Stimulated activated naive CD4-positive, alpha-beta T cell treated with Interleukin-2 at 50 U/mL for 16 hours (primary cell): Measurements from ENCODE around the gene PLEKHA5.
"Not testable (repeated sequence)": the region's sequence is repeated elsewhere in the genome, so short reads cannot be mapped to it uniquely, and the experiment has no call there.

Source experiments
- DNase-seq: peaks from one replicate; lab custom pipeline; 2025; lab: John Stamatoyannopoulos, UW

The PLEKHA5 gene

GRCh38 chr12:19203539-19204506 is 74.3 kb downstream of the PLEKHA5 start:
- no peak for DNase-seq

- no peak for DNase-seq
Measured at GRCh38 chr12:19205120-19205519, 75.6 kb downstream of the PLEKHA5 start.

DNA sequence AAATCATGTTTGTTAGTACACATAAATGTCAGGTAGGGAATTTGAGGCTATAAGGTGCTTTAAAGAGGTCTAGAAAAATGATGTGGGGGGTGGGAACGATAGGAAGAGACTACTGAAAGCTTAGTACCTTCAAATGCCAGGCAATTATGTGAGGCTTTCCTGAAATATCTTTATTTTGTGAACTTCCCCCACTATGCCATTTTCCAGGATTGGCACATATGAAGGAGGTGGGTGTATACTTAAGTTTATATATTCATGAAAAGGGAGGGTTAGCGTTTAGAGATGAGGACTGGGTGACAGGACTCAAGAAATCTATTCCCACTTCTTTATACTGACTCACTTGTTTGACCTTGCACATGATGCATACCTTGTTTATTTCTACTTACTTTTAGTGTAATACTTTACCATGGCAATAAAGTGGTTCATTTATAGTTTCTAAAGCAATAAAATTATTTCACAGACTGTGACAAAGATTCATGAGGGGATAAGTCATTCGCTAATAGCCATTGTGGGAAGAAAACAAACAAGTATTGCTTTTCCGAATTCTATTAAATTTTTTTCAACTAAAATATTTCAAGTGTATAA is 77.1 kb downstream of the PLEKHA5 start:
- no peak for DNase-seq

- no peak for DNase-seq
Measured at GRCh38 chr12:19208456-19208855, 78.9 kb downstream of the PLEKHA5 start.

DNA sequence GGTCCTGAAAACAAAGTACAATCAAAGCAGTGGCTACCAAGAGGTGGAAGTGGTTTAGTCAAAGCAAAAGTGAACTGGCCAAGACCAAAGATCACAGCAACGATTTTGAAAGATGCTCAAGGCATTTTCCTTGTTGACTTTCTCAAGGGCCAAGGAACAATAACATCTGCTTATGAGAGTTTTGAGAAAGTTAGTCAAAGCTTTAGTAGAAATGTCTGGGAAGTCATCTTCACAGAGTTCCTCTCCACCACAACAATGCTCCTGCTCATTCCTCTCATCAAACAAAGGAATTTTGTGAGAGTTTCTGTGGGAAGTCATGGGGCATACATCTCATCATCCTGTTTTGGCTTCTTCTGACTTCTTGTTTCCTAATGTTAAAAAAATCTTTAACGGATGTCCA is 80.1 kb downstream of the PLEKHA5 start:
- no peak for DNase-seq

- DNase-seq = no peak
Measured at GRCh38 chr12:19211802-19212201, 82.3 kb downstream of the PLEKHA5 start.

- DNase-seq = no peak
Measured at GRCh38 chr12:19212245-19212644, 82.7 kb downstream of the PLEKHA5 start.

DNA sequence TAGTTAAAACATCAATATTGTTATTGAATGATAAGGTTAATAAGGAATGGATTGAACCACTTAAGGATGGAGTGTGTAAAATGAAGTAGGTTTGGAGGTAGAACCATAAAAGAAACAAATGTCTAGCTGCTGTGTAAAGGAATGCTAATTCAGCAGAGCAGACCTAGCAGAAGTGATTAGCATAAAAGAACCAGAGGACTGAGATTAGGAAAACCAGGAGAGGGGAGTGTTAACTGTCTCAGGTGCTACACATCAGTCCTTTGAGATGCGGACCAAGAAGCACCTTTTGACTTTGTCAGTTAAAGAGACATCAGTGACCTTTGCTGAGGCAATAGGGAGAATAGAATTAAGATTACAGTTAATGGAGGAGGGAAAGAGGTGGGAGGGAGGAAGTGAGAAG is 84.5 kb downstream of the PLEKHA5 start:
- DNase-seq = no peak

DNA sequence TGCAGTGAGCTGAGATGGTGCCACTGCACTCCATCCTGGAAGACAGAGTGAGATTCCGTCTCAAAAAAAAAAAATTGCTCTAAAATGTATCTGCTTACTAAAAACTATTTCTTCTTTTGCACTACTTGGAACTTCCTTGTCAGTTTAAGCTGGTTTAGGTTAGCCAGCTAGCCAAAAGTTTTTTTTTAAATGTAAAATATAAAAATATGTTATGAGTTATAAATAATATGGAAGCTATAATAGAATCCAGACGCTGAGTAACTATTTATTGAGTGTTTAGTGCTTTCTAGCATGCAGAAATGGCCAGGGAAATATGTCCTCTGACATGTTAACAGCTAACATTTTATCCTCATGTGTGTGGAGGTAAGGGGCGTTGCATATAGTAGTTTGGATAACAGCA is 85.6 kb downstream of the PLEKHA5 start:
- no peak for DNase-seq

DNA sequence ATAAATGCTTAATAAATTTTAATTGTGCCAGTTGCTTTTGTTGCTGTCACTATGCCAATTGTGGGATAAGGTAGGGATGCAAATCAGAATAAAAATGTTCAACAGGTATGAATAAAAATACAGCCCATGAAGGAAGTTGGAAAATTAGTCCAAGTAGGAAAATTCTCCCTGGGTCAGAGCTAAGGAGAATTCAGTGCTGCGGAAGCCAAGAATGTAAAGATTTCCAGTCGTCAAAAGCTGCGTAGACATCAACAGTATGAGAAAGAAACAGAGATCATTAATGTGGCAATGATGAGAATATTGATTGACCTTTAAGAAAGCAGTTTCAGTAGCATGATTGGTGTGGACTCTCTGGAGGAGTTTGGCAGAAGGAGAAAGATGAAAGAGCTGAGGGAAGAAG is 87.9 kb downstream of the PLEKHA5 start:
- DNase-seq = no peak

DNA sequence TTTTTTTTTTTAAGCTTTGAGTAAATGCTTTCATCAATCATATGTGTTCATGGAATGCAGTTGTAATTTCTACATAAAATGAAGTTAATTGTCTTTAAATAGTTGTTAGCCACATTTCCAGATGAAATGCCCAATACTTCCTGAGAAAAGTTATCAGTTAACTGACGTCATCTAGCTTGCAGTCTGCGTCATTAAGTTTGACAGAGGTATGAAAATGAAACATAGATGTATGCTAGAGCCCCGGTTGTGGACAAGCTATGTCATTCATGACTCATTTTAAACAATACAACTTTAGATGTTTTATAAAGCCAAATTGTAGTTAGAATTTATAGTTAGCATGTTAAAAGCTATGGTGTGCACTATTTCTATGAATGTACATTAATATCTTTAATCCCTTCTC is 90.7 kb downstream of the PLEKHA5 start:
- DNase-seq = no peak

DNA sequence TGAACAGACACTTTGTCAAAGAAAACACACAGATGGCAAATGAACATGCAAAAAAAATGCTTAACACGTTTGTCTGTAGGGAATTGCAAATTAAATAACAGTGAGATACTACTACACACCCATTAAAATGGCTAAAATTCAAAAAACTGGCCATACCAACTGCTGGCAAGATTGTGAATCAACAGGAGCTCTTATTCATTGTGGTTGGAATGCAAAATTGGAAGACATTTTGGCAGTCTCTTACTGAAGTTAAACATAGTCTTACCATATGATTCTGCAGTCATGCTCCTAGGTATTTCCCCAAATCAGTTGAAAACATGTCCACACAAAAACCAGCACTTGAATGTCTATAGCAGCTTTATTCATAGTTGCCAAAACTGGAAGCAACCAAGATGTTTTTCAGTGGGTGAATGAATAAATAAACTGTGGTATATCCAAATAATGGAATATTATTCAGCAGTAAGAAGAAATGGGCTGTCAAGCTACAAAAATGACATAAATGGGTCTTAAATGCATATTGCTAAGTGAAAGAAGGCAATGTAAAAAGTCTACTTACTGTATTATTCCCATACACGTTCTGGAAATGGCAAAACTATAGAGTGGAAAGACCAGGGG is 91.4 kb downstream of the PLEKHA5 start:
- DNase-seq = no peak

- no peak for DNase-seq
Measured at GRCh38 chr12:19222558-19222957, 93.0 kb downstream of the PLEKHA5 start.

DNA sequence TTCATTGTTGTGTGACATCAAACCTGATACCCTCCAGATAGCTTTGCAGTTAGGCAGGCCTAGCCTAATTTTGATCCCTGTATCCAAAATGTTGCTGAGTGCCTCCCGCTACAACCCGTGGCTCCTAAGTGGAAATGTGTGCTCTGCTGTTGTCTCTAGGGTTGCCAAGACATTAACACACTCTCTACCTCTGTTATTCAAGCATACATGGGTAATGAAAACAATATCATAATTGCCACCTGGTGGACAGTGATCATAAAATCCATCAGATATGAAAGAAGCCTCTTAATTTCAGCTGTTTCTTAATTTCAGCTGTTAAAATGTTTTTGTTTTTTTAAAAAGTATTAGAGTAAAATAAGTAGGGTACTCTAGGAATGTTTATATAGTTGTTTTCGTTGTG is 93.5 kb downstream of the PLEKHA5 start:
- DNase-seq = no peak

GRCh38 chr12:19223695-19224094 is 94.2 kb downstream of the PLEKHA5 start:
- no peak for DNase-seq

DNA sequence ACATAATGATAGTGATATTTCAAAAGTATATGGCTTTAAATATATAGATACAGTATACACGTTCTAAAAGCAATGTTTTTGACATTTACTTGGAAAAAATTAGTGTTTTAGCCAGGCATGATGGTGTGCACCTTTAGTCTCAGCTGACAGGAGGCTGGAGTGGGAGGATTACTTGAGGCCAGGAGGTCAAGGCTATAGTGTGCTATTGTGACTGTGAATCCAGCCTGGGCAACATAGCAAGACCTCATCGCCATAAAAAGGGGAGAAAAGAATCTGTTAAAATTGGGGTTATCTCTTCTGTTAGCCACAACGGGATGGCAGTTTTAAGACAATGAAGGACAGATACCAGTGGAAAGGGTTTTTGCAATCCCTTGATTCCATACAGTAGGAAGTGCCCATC is 95.2 kb downstream of the PLEKHA5 start:
- no peak for DNase-seq

DNA sequence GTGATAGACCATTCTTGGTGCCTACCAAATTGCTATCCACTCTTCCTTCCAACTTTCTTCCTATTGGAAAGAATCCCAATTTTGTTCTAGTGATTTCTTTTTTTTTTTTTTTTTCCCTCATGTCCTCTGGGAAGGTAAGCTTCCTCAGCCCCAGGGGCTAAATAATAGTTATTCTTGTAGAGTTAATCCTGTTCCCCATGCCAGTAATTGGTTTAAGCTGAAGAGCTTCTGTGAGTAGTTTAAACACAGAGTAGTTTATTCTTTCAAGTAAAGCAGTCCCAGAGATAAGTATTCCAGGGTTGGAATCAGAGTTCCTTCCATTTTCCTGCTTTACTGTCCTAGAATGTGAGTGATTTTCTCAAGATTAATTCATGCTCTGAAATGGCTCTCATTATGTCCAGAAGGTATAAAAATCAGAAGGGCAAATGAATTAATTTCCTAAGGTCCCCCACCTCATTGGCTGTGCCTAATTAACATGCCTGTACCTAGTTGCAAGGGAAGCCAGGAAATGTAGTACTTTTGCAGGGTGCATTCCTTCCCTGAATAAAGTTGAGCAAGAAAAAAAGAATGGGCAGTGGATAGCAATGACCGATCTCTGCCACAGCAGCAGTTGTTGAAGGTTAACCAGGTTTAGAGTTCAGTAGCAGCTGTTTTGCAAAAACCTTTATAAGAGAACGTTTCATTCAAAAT is 97.8 kb downstream of the PLEKHA5 start:
- DNase-seq = no peak

DNA sequence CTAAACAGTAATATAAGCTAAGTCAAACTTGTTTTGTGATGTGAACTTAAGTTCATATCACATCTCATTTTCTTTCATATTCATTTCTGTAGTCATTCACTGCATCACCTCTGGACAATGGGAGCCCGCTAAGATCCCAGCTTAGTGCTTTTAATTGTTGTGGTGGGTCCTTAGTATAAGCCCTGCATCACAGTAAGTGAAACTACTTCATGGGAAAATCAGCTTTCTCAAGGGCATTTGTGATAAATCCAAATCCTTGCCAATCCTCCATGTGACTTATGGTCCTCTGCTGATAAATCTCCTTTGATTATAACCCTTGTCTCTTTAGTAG is 98.3 kb downstream of the PLEKHA5 start:
- DNase-seq = no peak

DNA sequence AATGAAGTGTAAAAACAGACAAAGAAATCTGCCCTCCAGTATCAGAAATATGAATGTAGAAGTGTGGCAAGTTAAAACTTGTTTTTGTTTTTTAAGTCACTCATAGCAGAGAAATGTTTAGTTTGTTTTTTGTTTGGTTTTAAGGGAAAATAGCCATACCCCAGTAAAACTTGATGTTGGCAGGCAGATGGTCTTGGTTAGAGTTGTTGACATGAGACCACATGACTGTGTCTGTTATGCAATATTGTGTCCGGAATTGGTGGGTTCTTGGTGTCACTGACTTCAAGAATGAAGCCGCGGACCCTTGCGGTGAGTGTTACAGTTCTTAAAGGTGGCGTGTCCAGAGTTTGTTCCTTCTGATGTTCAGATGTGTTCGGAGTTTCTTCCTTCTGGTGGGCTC is 99.5 kb downstream of the PLEKHA5 start:
- DNase-seq = not testable (repeated sequence)

- no peak for DNase-seq
Measured at GRCh38 chr12:19230299-19230866, 100.8 kb downstream of the PLEKHA5 start.

DNA sequence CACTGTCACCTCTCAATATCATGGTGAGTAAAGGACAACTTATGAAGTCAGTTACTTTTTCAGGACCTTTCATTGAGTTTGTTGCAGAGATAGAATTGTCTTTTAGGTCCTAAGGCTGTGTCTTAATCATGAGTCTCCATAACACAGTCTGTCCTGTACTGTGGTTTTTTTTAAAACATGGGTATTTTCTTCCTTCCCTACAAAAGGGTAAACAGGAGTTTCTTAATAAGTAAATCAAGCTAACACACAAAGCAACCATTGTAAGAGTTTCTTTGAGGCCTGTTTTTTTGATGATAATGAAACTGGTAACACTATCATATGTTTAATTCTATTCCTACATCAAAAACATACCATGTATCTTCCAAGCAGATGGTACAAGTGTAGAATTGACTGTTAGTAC is 101.4 kb downstream of the PLEKHA5 start:
- DNase-seq = no peak

DNA sequence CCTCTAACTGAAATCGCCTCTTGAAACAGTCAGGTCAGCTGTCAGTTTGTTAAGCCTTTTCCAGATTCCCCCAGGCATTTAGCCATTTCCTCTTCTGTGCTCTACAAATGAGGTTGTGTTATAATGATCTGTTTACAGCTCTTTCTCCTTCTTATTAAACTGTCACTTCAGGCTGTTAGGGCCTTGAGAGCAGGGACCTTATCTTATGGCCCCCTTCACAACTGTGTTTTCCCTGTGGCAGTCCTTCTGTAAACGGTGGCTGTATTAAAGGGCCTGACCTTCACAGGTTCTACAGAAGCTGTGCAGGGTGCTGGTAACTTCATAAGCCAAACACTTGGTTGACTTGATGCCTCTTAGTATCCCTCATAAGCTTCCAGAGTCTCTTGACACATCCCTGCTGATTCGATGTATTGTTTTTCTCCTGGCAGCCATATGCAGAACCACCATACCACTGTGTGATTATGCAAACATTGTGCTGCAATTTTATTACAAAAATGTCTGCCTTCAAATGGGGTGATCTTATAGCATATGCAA is 104.7 kb downstream of the PLEKHA5 start:
- no peak for DNase-seq
